ENCODE results near the gene TLR8. TPM values are rescaled to one million over a fixed set of nuclear protein-coding genes. Genes with fewer than 3 reads are reported as not detected.

The TLR8 gene
- total RNA-seq, 1 experiment from 2014 or later = not detected

Other genes with a start within 250 kb of the TLR8 start
- 33.4 to 40.8 TPM (median 38.4 TPM) in 3 replicates for gene PRPS2, start 115.2 kb upstream of the TLR8 start, total RNA-seq (2021)
- gene TLR7, start 39.5 kb upstream of the TLR8 start, total RNA-seq (2021) = 0.07 TPM in 1 of 3 replicates, not detected in the others
- gene TMSB4X, start 68.5 kb downstream of the TLR8 start, total RNA-seq (2021) = 2,375 to 2,595 TPM (median 2,468 TPM) in 3 replicates
- 0.07 to 0.28 TPM in 2 of 3 replicates, not detected in the other for gene FAM9C, start 138.0 kb downstream of the TLR8 start, total RNA-seq (2021)

Data from WTC11 (cell line).